Glutamatergic neuron (in vitro differentiated cells): ENCODE results near the gene TOPBP1. TPM values are rescaled to one million over a fixed set of nuclear protein-coding genes. Genes with fewer than 3 reads are reported as not detected.
A peak's percentile ranks its signal among the peaks of the same experiment; 100 is the strongest.

ENCODE experiments used
- DNase-seq: peaks from one replicate; pipeline ENCODE4 v3.0.0; 2022
- H3K27ac Mint-ChIP-seq: one replicate; pipeline ENCODE4 v1.8.0; 2020; ENCODE audit warnings: mild to moderate bottlenecking, mixed read lengths, inconsistent platforms; ENCODE audit not compliant: unreplicated experiment
- H3K27me3 Mint-ChIP-seq: one replicate; pipeline ENCODE4 v1.8.0; 2020; ENCODE audit warnings: mild to moderate bottlenecking, moderate library complexity, mixed read lengths, inconsistent platforms; ENCODE audit not compliant: unreplicated experiment
- H3K36me3 Mint-ChIP-seq: one replicate; pipeline ENCODE4 v1.8.0; 2020; ENCODE audit warnings: mild to moderate bottlenecking, mixed read lengths, inconsistent platforms; ENCODE audit not compliant: unreplicated experiment
- H3K4me1 Mint-ChIP-seq: one replicate; pipeline ENCODE4 v1.8.0; 2020; ENCODE audit warnings: mild to moderate bottlenecking, low read depth, mixed read lengths, inconsistent platforms; ENCODE audit not compliant: unreplicated experiment
- H3K4me3 Mint-ChIP-seq: one replicate; pipeline ENCODE4 v1.8.0; 2020; ENCODE audit warnings: mild to moderate bottlenecking, mixed read lengths, inconsistent platforms; ENCODE audit not compliant: unreplicated experiment
- H3K9me3 Mint-ChIP-seq: one replicate; pipeline ENCODE4 v1.8.0; 2020; ENCODE audit warnings: mild to moderate bottlenecking, moderate library complexity, mixed read lengths, inconsistent platforms; ENCODE audit not compliant: unreplicated experiment
- long read RNA-seq: library from polyadenylated mRNA; unstranded; transcript quantifications from one replicate; pipeline ENCODE4 v2.0.0, GENCODE V29; 2020; ENCODE audit not compliant: unreplicated experiment
- total RNA-seq: library from RNA; stranded (reverse); fragmentation: NEBNext Ultra II Directional; extraction: Animal tissue kit (Norgen Biotek cat#: 25700); gene quantifications from one replicate; pipeline ENCODE4 v1.2.1, GENCODE V29; 2021; ENCODE audit not compliant: unreplicated experiment
- TF ChIP-seq, protein P1 (sequence below): fragments of 200-600 bp; sonication (generic); IDR thresholded peaks from one replicate; pipeline ENCODE4 v1.5.0; 2021; ENCODE audit not compliant: partially characterized antibody, unreplicated experiment

The TOPBP1 gene
- 33.9 TPM for total RNA-seq
- long read RNA-seq, partial matches to known transcripts: 2 of 2 reads
- long read RNA-seq, other reads (novel, unspliced or antisense): 0 of 2 reads

DNA sequence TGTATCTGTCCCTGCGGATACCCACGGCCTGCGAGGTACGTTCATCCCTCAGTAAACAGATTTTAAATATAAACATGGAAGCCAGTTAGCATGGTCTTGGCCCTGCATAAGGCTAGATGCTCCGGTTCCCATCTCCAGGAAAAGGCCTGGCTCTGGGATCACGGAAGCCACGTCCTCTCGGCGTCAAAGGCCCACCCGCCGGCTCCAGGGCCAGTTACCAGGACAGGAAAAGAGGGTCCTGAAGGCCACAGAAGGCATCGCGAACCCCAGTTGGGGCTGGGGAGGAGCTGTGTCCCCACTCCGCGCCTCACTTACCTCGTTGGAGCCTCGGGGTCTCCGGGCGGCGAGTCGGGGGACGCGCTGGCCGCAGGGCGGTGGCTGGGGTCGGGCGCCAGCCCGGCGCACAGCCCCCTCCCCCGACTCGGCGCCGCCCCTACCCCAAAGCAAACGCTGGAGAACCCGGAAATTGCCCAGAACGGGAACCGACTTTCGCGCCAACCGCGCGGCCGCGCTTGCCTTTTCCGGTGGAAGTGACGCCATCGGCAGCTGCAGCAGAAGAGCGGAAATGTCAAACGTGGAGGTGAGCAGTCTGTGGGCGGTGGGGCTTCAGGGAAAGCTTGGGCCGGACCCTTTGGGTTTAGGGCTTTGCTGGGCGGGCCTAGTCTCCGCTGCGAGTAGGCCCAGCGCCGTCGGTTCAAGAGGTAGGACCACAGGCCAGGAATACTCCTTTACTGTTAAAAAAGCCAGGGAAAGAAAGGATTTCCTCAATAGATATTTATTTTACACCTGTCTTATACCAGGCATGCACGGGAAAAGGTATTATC lies at the start of gene TOPBP1:
TOPBP1 (minus strand) TSS at position 488 of the 824 bp plus-strand sequence. CDS start 814 bp downstream, outside the sequence.
- H3K27ac Mint-ChIP-seq: peak within 1 kb of the TSS; percentile 91
- H3K27me3 Mint-ChIP-seq: no peaks in the 10 kb centered on the region
- peaks cover 3% of the 10 kb centered on the region for H3K9me3 Mint-ChIP-seq
- peaks cover 9% of the 10 kb centered on the region for H3K4me1 Mint-ChIP-seq
- TF ChIP-seq, protein P1, sequence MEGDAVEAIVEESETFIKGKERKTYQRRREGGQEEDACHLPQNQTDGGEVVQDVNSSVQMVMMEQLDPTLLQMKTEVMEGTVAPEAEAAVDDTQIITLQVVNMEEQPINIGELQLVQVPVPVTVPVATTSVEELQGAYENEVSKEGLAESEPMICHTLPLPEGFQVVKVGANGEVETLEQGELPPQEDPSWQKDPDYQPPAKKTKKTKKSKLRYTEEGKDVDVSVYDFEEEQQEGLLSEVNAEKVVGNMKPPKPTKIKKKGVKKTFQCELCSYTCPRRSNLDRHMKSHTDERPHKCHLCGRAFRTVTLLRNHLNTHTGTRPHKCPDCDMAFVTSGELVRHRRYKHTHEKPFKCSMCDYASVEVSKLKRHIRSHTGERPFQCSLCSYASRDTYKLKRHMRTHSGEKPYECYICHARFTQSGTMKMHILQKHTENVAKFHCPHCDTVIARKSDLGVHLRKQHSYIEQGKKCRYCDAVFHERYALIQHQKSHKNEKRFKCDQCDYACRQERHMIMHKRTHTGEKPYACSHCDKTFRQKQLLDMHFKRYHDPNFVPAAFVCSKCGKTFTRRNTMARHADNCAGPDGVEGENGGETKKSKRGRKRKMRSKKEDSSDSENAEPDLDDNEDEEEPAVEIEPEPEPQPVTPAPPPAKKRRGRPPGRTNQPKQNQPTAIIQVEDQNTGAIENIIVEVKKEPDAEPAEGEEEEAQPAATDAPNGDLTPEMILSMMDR: no peak
- no peaks in the 10 kb centered on the region for H3K36me3 Mint-ChIP-seq
- peak; percentile 86 for DNase-seq
- peak within 1 kb of the TSS; percentile 96 for H3K4me3 Mint-ChIP-seq

DNA sequence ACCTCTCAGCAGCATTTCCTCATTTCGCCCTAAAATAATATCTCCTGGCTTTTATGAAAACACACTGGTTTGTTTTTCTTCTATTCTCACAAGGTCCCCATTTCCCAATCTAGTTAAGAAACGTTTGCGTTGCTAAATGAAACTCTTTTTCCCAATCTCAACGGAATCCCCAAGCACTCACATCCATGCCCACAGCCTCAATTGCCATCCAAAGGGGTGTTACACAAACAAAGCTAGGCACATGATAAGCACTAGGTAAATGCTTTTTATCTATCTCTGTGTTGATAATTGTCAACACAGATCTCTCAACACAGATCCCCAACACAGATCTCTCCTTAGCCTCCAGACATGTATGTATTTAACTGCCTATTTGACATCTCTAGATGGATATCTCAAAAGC lies 49.3 kb upstream of the TOPBP1 start:
- Mint-ChIP-seq H3K9me3 (peaks cover 1% of the 10 kb centered on the region), H3K27me3 (peaks cover 5% of the 10 kb centered on the region), H3K4me3 (no peak overlapping the region), H3K36me3 (peaks cover 6% of the 10 kb centered on the region), H3K27ac (no peak overlapping the region), H3K4me1 (no peaks in the 10 kb centered on the region)
- no peak for DNase-seq
- TF ChIP-seq, protein P1: no peak

DNA sequence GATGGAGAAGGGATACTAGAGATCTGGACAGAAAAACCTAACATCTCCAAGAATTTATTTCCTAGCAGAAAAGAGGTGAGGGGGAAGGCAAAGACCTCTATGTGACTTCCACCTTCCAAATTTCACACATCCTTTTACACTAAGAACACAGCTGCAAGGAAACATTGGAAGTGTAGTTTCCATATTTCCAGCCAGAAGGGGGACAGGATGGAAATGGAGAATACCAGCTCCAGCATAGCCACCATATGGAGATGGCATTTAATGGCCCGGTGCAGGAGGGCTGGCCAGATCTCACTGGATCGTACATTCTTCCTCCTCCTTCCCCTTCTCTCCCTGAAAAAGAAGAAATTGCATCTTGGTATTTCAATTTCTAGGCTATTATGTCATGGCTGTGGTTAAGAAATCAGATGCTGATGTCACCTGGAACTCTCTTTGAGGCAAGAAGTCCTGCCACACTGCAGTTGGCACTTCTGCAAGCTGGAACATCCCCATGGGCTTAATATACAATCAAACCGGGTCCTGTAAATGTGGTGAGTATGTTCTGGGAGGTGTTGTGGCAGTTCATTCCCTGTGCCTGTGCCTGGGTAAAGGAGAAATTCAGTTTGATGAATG lies 47.5 kb upstream of the TOPBP1 start:
- DNase-seq: no peak
- H3K9me3 Mint-ChIP-seq: peaks cover 1% of the 10 kb centered on the region
- peaks cover 5% of the 10 kb centered on the region for H3K27me3 Mint-ChIP-seq
- no peak overlapping the region for H3K4me3 Mint-ChIP-seq
- TF ChIP-seq, protein P1: no peak
- H3K4me1 Mint-ChIP-seq: no peaks in the 10 kb centered on the region
- no peak overlapping the region for H3K27ac Mint-ChIP-seq
- peaks cover 6% of the 10 kb centered on the region for H3K36me3 Mint-ChIP-seq

DNA sequence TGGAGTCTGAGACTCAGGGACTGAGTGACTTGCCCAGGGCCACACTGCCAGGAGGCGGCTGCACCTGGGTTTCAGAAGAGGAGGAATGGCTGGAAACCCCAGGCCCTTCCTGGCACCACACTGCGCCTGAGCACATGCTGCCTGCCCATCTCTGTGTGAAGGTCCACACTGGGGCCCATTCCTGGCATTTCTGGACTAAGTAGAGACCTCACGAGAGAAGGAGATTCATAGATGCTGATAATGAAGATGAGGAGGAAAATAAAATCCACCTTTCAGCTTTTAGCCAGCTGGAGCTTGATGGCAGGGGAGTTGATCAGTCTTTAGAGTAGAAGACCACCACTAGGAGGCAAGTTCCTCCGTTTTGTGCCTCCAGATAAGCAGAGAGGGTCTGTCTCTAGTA lies 44.3 kb upstream of the TOPBP1 start:
- no peak for DNase-seq
- Mint-ChIP-seq H3K27me3 (no peaks in the 10 kb centered on the region), H3K9me3 (no peaks in the 10 kb centered on the region), H3K4me3 (no peak overlapping the region), H3K4me1 (no peaks in the 10 kb centered on the region), H3K36me3 (peaks cover 4% of the 10 kb centered on the region), H3K27ac (no peak overlapping the region)
- TF ChIP-seq, protein P1: no peak

DNA sequence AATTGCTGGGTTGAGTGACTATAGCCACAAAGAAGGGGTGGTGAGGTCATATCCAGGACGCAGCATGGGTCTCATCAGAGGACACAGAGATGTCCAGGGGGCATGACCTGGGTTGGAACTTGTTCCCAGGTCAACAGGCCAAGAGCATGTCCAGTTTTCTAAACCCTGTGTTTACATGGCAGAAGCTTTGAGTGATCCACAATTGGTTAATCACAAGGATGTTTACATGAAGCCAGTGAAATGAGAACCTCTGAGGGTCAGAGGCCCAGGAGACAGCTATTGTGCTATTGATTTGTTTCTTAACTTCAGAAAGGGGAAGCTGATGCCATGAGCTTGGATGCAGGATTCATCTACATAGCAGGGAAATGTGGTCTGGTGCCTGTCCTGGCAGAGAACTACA lies 42.2 kb upstream of the TOPBP1 start:
- H3K27ac Mint-ChIP-seq: no peak overlapping the region
- no peaks in the 10 kb centered on the region for H3K27me3 Mint-ChIP-seq
- TF ChIP-seq, protein P1: no peak
- no peak for DNase-seq
- no peaks in the 10 kb centered on the region for H3K36me3 Mint-ChIP-seq
- H3K4me3 Mint-ChIP-seq: no peak overlapping the region
- H3K9me3 Mint-ChIP-seq: no peaks in the 10 kb centered on the region
- no peaks in the 10 kb centered on the region for H3K4me1 Mint-ChIP-seq
